MM.1S (cell line): ENCODE results near the gene FOXJ1.

Experiments
- EZH2 ChIP-seq: fragments of 300-600 bp; sonication (generic); optimal IDR thresholded peaks from 2 replicates; pipeline ENCODE3; 2017; ENCODE audit warnings: low read depth, mild to moderate bottlenecking, antibody characterized with exemption, low read length, mixed read lengths
- EZH2phosphoT487 ChIP-seq: fragments of 300-600 bp; sonication (generic); IDR thresholded peaks from 2 replicates; pipeline ENCODE4 v1.6.1; 2018; ENCODE audit warnings: antibody characterized with exemption, low read length
- TF ChIP-seq, protein P1 (sequence below): fragments of 300-600 bp; sonication (generic); IDR thresholded peaks from 2 replicates; pipeline ENCODE4 v1.5.1; 2016; ENCODE audit warnings: antibody characterized with exemption, low read length, mixed read lengths

DNA sequence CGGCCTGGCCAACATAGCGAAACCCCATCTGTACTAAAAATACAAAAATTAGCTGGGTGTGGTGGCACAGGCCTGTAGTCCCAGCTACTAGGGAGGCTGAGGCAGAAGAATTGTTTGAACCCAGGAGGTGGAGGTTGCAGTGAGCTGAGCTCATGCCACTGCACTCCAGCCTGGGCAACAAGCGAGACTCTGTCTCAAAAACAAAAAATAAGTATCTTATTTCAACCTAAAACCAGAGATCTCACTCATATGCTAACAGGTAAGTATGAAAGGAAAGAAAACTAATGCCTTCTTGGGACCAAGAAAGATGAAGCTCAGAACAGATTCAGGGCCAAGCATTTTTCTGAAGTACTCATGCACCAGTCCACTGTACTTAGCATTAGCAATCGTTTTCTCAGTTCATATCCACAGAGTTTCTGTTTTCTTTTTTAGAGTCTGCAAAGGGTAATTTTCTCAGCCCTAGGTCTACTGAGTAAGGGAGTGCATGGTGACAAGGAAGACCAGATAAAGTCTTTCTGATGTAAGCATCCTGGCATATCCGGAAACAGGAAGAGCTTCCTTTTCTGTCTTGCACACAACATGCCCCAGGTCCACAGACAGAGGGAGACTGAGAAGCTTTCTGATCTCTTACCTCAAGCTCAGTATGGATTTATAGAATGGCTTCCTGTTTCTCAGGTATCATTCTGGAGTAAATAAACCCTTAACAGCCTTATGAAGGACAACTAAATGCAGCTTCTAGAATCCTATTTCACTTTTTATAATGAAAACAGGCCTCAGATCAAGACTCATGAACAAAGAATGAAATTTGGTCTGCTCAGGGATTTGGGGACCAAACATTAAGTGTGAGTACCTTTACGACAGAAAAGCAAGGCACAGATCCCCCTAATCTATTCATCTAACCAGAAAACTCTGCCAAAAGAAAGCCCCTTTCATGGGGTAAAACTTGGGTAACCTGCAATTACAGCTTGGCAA is 38.7 kb upstream of the FOXJ1 start:
- TF ChIP-seq, protein P1, sequence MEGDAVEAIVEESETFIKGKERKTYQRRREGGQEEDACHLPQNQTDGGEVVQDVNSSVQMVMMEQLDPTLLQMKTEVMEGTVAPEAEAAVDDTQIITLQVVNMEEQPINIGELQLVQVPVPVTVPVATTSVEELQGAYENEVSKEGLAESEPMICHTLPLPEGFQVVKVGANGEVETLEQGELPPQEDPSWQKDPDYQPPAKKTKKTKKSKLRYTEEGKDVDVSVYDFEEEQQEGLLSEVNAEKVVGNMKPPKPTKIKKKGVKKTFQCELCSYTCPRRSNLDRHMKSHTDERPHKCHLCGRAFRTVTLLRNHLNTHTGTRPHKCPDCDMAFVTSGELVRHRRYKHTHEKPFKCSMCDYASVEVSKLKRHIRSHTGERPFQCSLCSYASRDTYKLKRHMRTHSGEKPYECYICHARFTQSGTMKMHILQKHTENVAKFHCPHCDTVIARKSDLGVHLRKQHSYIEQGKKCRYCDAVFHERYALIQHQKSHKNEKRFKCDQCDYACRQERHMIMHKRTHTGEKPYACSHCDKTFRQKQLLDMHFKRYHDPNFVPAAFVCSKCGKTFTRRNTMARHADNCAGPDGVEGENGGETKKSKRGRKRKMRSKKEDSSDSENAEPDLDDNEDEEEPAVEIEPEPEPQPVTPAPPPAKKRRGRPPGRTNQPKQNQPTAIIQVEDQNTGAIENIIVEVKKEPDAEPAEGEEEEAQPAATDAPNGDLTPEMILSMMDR = peak; percentile 31
- no peak for TF ChIP-seq EZH2
- TF ChIP-seq EZH2phosphoT487 = no peak
